ENCODE measurements around the gene FAM241B. TPM values are rescaled to one million over a fixed set of nuclear protein-coding genes. Genes with fewer than 3 reads are reported as not detected.

Gene FAM241B
- total and polyA plus RNA-seq, 10 of the 15 experiments (the other 5 are each of a cell fraction or from before 2014, with no cell fraction given): 0.09 to 0.99 (median 0.24) TPM

DNA sequence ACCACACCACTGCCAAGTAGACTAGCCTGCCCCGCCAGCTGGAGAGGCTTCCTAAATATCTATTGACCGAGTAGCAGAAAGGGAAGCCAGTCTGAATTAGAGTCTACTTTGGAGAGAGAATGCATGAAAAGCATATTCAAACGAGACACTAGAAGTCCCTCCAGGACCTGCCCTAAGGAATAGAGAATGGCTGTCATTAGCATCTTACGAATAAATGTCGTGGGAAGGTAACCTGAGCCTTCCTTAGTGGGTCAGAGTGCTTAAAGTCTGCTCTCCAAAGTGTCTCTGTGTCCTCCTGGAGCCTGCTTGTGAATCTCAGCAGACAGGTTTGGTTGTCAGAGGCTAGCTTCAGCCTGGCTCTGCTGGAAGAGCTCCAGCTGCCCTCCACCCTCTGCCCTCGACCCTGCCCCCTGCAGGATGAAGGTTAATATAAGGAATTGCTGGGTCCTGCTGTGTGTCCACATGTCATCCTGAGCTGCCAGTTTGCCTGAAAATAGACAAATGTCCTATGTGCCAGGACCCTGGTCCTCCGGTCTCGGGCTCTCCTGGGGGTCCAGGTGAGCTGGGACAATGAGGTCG is 33.4 kb downstream of the FAM241B start:
- no peaks in the 10 kb centered on the region for H3K36me3 ChIP-seq (ENCODE audit: control insufficient read depth in 2 of 2, insufficient read depth in 2 of 2, low read length in 1 of 2)
- BruUV-seq (replicated peaks): no TSS peak
- H3K79me2 ChIP-seq (ENCODE audit: control insufficient read depth, insufficient read depth, low read length): no peaks in the 10 kb centered on the region
- no peak overlapping the region for H2AFZ ChIP-seq (ENCODE audit: control insufficient read depth, low read depth, low read length)
- H4K20me1 ChIP-seq (ENCODE audit: control insufficient read depth, insufficient read depth): no peaks in the 10 kb centered on the region
- POLR2A ChIA-PET: no interaction called here
- no peaks in the 10 kb centered on the region for H3K4me1 ChIP-seq (ENCODE audit: control insufficient read depth, insufficient read depth, low read length)
- intact Hi-C loops (cut with micrococcal nuclease; ENCODE audit: unreplicated experiment): no loop called here
- H3K4me3 ChIP-seq: no peak overlapping the region
- TF ChIP-seq SKIL (IDR thresholded peaks at IDR 0.05; ENCODE audit: low read depth, poor library complexity, severe bottlenecking) (no peak), FOXM1 (IDR thresholded peaks at IDR 0.05; ENCODE audit: low read depth, low read length) (no peak), TCF7 (IDR thresholded peaks at IDR 0.05; ENCODE audit: borderline replicate concordance) (no peak), ZNF217 (IDR thresholded peaks at IDR 0.05) (no peak), SUZ12 (IDR thresholded peaks at IDR 0.05; ENCODE audit: unreplicated experiment) (no peak), HDAC6 (IDR thresholded peaks at IDR 0.05; ENCODE audit: unreplicated experiment) (no peak), ZBTB11 (CRISPR knock-in tag; IDR thresholded peaks at IDR 0.05) (no peak), ZNF24 (IDR thresholded peaks at IDR 0.05) (no peak), NBN (IDR thresholded peaks at IDR 0.05) (no peak), STAT1 (conservative IDR thresholded peaks at IDR 0.05) (no peak), BCL3 (IDR thresholded peaks at IDR 0.05; ENCODE audit: borderline replicate concordance, insufficient read depth, low read depth, low read length, poor library complexity, severe bottlenecking) (no peak), NFIC (IDR thresholded peaks at IDR 0.05; ENCODE audit: low read depth, low read length) (no peak), IRF3 (IDR thresholded peaks at IDR 0.05) (no peak), FOS (IDR thresholded peaks at IDR 0.05; ENCODE audit: borderline replicate concordance, extremely low read depth, insufficient read length) (no peak), KDM1A (IDR thresholded peaks at IDR 0.05; ENCODE audit: borderline replicate concordance) (no peak)
- 14% methylated on average over 9 of the region's 9 CpGs for WGBS (ENCODE audit: insufficient coverage, insufficient replicate concordance, low lambda C conversion rate, missing lambda C conversion rate)
- no peak overlapping the region for H3K9ac ChIP-seq (ENCODE audit: control insufficient read depth, insufficient read depth, low read length)
- CTCF ChIA-PET: interaction anchor here (1.2 kb wide), 1 partner anchor 21 kb away, joined by 4 read pairs; no protein-coding TSS in a partner anchor
- H3K9me3 ChIP-seq (replicated peaks; ENCODE audit: control insufficient read depth, insufficient read depth, low read length): no peaks in the 10 kb centered on the region
- in situ Hi-C loops (cut with MboI): no loop called here
- H3K4me2 ChIP-seq (ENCODE audit: control insufficient read depth, insufficient read depth): no peak overlapping the region
- no peak overlapping the region for H3K27ac ChIP-seq (ENCODE audit: control insufficient read depth, insufficient read depth)
- RAD21 ChIA-PET (ENCODE audit: unreplicated experiment): no interaction called here
- H3K27me3 ChIP-seq (replicated peaks in 1 of 2; ENCODE audit: control insufficient read depth in 2 of 2, insufficient read depth in 2 of 2, low read length in 1 of 2): peaks cover 1 to 3% of the 10 kb centered on the region in 2 experiments
- no peak for ATAC-seq
- FAIRE-seq: no peak
- no peak for DNase-seq (ENCODE audit: low read depth, low spot score)
- SMC1A ChIA-PET (ENCODE audit: uncharacterized antibody, unreplicated experiment): no interaction called here

Measured in GM12878 (cell line).